GM18867 (cell line): ENCODE results near the gene LRRK1.

Source experiments
- ATAC-seq: cut with Tn5 transposase; IDR thresholded peaks from one replicate; pipeline ENCODE4 v1.9.1; 2021; ENCODE audit warnings: mild to moderate bottlenecking, moderate library complexity; ENCODE audit not compliant: unreplicated experiment

The LRRK1 gene

GRCh38 chr15:100909989-100910955 is 8.9 kb upstream of the LRRK1 start:
- no peak for ATAC-seq

- no peak for ATAC-seq
These were observed 8.1 kb upstream of the LRRK1 start for GRCh38 chr15:100911086-100911485.

- no peak for ATAC-seq
These were observed 5.2 kb upstream of the LRRK1 start for GRCh38 chr15:100913961-100914360.

- no peak for ATAC-seq
These were observed 4.3 kb upstream of the LRRK1 start for GRCh38 chr15:100914876-100915275.

- peak; percentile 63 for ATAC-seq
These were observed 995 bp upstream of the LRRK1 start for GRCh38 chr15:100918034-100918689.

GRCh38 chr15:100919481-100920405 is 586 bp downstream of the LRRK1 start:
- ATAC-seq = peak; percentile 16

- ATAC-seq = no peak
These were observed 1.5 kb downstream of the LRRK1 start for GRCh38 chr15:100920516-100921135.

GRCh38 chr15:100922192-100923040 is 3.3 kb downstream of the LRRK1 start:
- peak; percentile 21 for ATAC-seq

GRCh38 chr15:100923076-100923475 is 3.9 kb downstream of the LRRK1 start:
- no peak for ATAC-seq

GRCh38 chr15:100923902-100924301 is 4.7 kb downstream of the LRRK1 start:
- ATAC-seq = no peak

GRCh38 chr15:100924436-100924835 is 5.3 kb downstream of the LRRK1 start:
- no peak for ATAC-seq

GRCh38 chr15:100925480-100925879 is 6.3 kb downstream of the LRRK1 start:
- ATAC-seq = no peak

- ATAC-seq = no peak
These were observed 7.1 kb downstream of the LRRK1 start for GRCh38 chr15:100926258-100926657.

GRCh38 chr15:100926971-100927756 is 8.0 kb downstream of the LRRK1 start:
- no peak for ATAC-seq

- ATAC-seq = no peak
These were observed 9.6 kb downstream of the LRRK1 start for GRCh38 chr15:100928632-100929280.

- peak; percentile 48 for ATAC-seq
These were observed 10.5 kb downstream of the LRRK1 start for GRCh38 chr15:100929641-100930042.

GRCh38 chr15:100930306-100930848 is 11.2 kb downstream of the LRRK1 start:
- no peak for ATAC-seq
